ENCODE measurements around the gene CLNK.

DNA sequence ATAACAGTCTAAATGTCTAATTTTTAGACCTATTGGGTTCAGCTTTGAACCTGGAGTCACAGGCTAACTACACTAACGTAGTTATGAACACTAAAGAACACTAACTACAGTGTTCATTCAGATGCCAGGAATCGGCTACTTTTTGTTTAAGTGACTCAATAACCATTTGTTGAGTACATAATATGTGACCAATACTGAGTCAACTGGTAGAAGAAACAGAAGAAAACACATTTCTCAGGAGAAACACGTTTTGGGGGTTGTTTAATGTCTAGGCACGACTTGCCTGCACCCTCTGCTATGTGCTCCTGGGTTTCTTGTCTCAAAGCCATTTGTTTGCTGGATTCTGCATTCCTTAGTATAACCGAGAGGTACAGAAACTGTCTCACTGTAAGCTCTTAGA is 18.6 kb upstream of the CLNK start:
- TF ChIP-seq CTCF (IDR thresholded peaks at IDR 0.05; ENCODE audit: low read depth, low read length, poor library complexity, severe bottlenecking) (no peak), EZH2phosphoT487 (IDR thresholded peaks at IDR 0.05; ENCODE audit: borderline replicate concordance, low read length) (no peak)

Measured in DOHH2 (cell line).